K562 (cell line): Measurements from ENCODE around the gene ERAS. TPM values are rescaled to one million over a fixed set of nuclear protein-coding genes. Genes with fewer than 3 reads are reported as not detected.
A peak's percentile ranks its signal among the peaks of the same experiment; 100 is the strongest.

Experiments
- ERF ChIP-seq: fragments of 450-650 bp; formaldehyde crosslinking; IDR thresholded peaks from 2 replicates; pipeline ENCODE4 v1.4.0; 2020; ENCODE audit warnings: mild to moderate bottlenecking, mixed read lengths
- HMBOX1 ChIP-seq: sonication (generic); IDR thresholded peaks from 2 replicates; pipeline ENCODE4 v1.6.1; 2016
- HNRNPUL1 ChIP-seq: fragments of 200-400 bp; formaldehyde crosslinking; IDR thresholded peaks from 2 replicates; pipeline ENCODE4 v1.6.1; 2017; ENCODE audit warnings: low read length
- RERE ChIP-seq: sonication (generic); formaldehyde crosslinking; IDR thresholded peaks from 2 replicates; pipeline ENCODE4 v1.8.0; 2023; ENCODE audit warnings: missing genetic modification reagents, mild to moderate bottlenecking, borderline replicate concordance
- THRB ChIP-seq: fragments of 450-650 bp; formaldehyde crosslinking; conservative IDR thresholded peaks from 2 replicates; pipeline ENCODE4 v1.4.0; 2022; ENCODE audit warnings: mild to moderate bottlenecking, missing genetic modification characterization
- ZNF717 ChIP-seq: fragments of 250-450 bp; sonication (Bioruptor Pico); IDR thresholded peaks from 2 replicates; pipeline ENCODE4 v1.5.0; 2021
- polyA plus RNA-seq, 8 experiments: library from polyadenylated mRNA; depleted of rRNA in 4 of 8; stranded (reverse) in 5 of 8; unstranded in 3 of 8; fragments of >200 nt; fragmentation: Nextera tagmentation in 2 of 8; fragmentation: Illumina TruSeq in 1 of 8; extraction: Ambion mirVana in 2 of 8; extraction: Trizol in 1 of 8; gene quantifications; 2 replicates each; pipeline versions ENCODE4 v1.2.1 to v1.2.3, GENCODE V29; 2011 to 2014; ENCODE audit warnings: inconsistent platforms in 1 of 8, missing spikeins in 1 of 8
- total RNA-seq, 7 experiments: library from RNA; depleted of rRNA in 6 of 7; stranded (reverse); fragments of >200 nt in 6 of 7; fragmentation: Illumina TruSeq in 2 of 7; extraction: Trizol in 2 of 7; gene quantifications; 2 replicates each; pipeline versions ENCODE4 v1.2.1 to v1.2.3, GENCODE V29; 2011 to 2021; ENCODE audit warnings: low replicate concordance in 1 of 7
- TF ChIP-seq, protein P1 (sequence below): fragments of 450-650 bp; IDR thresholded peaks from 2 replicates; pipeline ENCODE4 v1.6.1; 2018; ENCODE audit not compliant: partially characterized antibody
- TF ChIP-seq, protein P2 (sequence below): fragments of 200-800 bp; sonication (Bioruptor generic); IDR thresholded peaks from 2 replicates; pipeline ENCODE4 v1.6.1; 2017; ENCODE audit warnings: missing genetic modification characterization, missing compliant biosample characterization
- TF ChIP-seq, protein P3 (sequence below): sonication (generic); formaldehyde crosslinking; IDR thresholded peaks from 2 replicates; pipeline ENCODE4 v1.8.1; 2023; ENCODE audit warnings: mild to moderate bottlenecking, missing genetic modification reagents

The ERAS gene
- total and polyA plus RNA-seq, 9 of the 15 experiments (the other 6 are each of a cell fraction or from before 2014, with no cell fraction given), result 0.07 to 0.12 TPM; not detected in 7

DNA sequence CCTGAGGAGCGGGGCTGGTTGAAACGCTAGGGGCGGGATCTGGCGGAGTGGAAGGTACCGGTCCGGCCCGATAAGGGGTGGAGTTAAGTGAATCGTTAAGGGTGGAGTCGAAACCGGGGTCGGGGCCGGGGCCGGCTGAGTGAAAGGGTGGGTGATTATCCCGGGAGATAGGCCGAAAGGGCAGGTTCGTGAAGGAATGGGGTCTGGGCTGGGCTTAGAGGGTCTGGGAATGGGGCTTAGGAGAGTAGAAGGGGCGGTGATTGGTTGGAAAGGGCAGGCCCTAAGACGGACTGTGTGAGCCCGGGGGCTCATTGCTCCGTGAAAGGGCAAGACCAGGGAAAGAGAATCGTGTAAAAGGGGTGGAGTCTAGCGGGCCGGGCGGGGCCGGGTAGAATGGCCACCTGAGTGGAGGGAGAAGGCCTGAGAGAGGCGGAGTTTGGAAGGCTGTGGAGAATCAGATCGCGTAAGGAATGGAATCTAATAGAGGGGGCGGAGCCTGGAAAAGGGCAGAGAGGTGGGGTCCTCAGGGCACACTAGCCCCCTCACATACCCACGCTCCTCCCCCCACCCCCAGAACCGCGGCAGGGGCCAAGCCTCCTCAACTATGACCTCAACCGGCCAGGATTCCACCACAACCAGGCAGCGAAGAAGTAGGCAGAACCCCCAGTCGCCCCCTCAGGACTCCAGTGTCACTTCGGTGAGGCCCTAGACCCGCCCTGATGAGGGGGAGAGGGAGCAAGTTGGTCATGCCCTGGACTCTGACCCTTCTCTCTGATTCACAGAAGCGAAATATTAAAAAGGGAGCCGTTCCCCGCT lies 24.0 kb upstream of the ERAS start (continued):
- TF ChIP-seq HNRNPUL1 (no peak), ERF (CRISPR knock-in tag) (no peak), ZNF717 (CRISPR knock-in tag) (no peak), RERE (CRISPR knock-in tag) (no peak), HMBOX1 (peak; percentile 9; the same call in 1 of the 2 replicates), THRB (peak; percentile 94)
- TF ChIP-seq, protein P1, sequence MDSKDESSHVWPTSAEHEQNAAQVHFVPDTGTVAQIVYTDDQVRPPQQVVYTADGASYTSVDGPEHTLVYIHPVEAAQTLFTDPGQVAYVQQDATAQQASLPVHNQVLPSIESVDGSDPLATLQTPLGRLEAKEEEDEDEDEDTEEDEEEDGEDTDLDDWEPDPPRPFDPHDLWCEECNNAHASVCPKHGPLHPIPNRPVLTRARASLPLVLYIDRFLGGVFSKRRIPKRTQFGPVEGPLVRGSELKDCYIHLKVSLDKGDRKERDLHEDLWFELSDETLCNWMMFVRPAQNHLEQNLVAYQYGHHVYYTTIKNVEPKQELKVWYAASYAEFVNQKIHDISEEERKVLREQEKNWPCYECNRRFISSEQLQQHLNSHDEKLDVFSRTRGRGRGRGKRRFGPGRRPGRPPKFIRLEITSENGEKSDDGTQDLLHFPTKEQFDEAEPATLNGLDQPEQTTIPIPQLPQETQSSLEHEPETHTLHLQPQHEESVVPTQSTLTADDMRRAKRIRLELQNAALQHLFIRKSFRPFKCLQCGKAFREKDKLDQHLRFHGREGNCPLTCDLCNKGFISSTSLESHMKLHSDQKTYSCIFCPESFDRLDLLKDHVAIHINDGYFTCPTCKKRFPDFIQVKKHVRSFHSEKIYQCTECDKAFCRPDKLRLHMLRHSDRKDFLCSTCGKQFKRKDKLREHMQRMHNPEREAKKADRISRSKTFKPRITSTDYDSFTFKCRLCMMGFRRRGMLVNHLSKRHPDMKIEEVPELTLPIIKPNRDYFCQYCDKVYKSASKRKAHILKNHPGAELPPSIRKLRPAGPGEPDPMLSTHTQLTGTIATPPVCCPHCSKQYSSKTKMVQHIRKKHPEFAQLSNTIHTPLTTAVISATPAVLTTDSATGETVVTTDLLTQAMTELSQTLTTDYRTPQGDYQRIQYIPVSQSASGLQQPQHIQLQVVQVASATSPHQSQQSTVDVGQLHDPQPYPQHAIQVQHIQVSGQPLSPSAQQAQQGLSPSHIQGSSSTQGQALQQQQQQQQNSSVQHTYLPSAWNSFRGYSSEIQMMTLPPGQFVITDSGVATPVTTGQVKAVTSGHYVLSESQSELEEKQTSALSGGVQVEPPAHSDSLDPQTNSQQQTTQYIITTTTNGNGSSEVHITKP, result peak; percentile 23
- TF ChIP-seq, protein P2, sequence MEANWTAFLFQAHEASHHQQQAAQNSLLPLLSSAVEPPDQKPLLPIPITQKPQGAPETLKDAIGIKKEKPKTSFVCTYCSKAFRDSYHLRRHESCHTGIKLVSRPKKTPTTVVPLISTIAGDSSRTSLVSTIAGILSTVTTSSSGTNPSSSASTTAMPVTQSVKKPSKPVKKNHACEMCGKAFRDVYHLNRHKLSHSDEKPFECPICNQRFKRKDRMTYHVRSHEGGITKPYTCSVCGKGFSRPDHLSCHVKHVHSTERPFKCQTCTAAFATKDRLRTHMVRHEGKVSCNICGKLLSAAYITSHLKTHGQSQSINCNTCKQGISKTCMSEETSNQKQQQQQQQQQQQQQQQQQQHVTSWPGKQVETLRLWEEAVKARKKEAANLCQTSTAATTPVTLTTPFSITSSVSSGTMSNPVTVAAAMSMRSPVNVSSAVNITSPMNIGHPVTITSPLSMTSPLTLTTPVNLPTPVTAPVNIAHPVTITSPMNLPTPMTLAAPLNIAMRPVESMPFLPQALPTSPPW, result peak; percentile 26
- TF ChIP-seq, protein P3, sequence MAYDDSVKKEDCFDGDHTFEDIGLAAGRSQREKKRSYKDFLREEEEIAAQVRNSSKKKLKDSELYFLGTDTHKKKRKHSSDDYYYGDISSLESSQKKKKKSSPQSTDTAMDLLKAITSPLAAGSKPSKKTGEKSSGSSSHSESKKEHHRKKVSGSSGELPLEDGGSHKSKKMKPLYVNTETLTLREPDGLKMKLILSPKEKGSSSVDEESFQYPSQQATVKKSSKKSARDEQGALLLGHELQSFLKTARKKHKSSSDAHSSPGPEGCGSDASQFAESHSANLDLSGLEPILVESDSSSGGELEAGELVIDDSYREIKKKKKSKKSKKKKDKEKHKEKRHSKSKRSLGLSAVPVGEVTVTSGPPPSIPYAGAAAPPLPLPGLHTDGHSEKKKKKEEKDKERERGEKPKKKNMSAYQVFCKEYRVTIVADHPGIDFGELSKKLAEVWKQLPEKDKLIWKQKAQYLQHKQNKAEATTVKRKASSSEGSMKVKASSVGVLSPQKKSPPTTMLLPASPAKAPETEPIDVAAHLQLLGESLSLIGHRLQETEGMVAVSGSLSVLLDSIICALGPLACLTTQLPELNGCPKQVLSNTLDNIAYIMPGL (CRISPR knock-in tag), result no peak
